OCI-LY3 (cell line): ENCODE data around the gene CFAP157.
A peak's percentile ranks its signal among the peaks of the same experiment; 100 is the strongest.

Experiments used
- H2AFZ ChIP-seq: fragments of 200-600, 300-600 bp; shearing (Covaris generic); 2 replicates; pipeline ENCODE4 v1.6.0; 2014; ENCODE audit warnings: antibody characterized with exemption, low read depth, low read length
- H3K27ac ChIP-seq: fragments of 200-600, 300-600 bp; sonication (generic); 2 replicates; pipeline ENCODE4 v1.5.1; 2014; ENCODE audit warnings: mild to moderate bottlenecking, low read length, moderate library complexity, mixed read lengths
- H3K27me3 ChIP-seq: fragments of 200-600, 300-600 bp; sonication (generic); 2 replicates; pipeline ENCODE4 v1.6.1; 2014; ENCODE audit warnings: low read depth, low read length, mixed read lengths
- H3K36me3 ChIP-seq: fragments of 200-600, 300-600 bp; sonication (generic); replicated peaks from 2 replicates; pipeline ENCODE3; 2014; ENCODE audit warnings: low read depth, low read length, mixed read lengths
- H3K4me1 ChIP-seq: fragments of 300-600, 200-600 bp; sonication (generic); 2 replicates; pipeline ENCODE4 v1.6.1; 2014; ENCODE audit warnings: low read length, mixed read lengths
- H3K4me2 ChIP-seq: fragments of 200-600, 300-600 bp; sonication (generic); 2 replicates; pipeline ENCODE4 v1.6.1; 2014; ENCODE audit warnings: low read length, mixed read lengths
- H3K4me3 ChIP-seq: fragments of 300-600, 200-600 bp; sonication (generic); 2 replicates; pipeline ENCODE4 v1.5.1; 2014; ENCODE audit warnings: antibody characterized with exemption, mild to moderate bottlenecking, low read length, moderate library complexity
- H3K79me2 ChIP-seq: fragments of 300-600, 200-600 bp; shearing (Covaris generic); 2 replicates; pipeline ENCODE4 v1.6.1; 2014; ENCODE audit warnings: mild to moderate bottlenecking, low read length, mixed read lengths
- H3K9ac ChIP-seq: fragments of 300-600, 200-600 bp; shearing (Covaris generic); 2 replicates; pipeline ENCODE4 v1.6.0; 2014; ENCODE audit warnings: mild to moderate bottlenecking, low read length, moderate library complexity
- H3K9me3 ChIP-seq: fragments of 200-600, 300-600 bp; shearing (Covaris generic); 2 replicates; pipeline ENCODE4 v1.6.1; 2014; ENCODE audit warnings: low read length, mixed read lengths; ENCODE audit not compliant: insufficient read depth
- H4K20me1 ChIP-seq: fragments of 200-600, 300-600 bp; sonication (generic); 2 replicates; pipeline ENCODE4 v1.6.1; 2016; ENCODE audit warnings: low read length, mixed read lengths; ENCODE audit not compliant: insufficient read depth
- CTCF ChIP-seq: fragments of 200-600, 300-600 bp; sonication (generic); IDR thresholded peaks from 2 replicates; pipeline ENCODE4 v1.5.1; 2014; ENCODE audit warnings: antibody characterized with exemption, low read length, low read depth
- EZH2phosphoT487 ChIP-seq: fragments of 200-600 bp; shearing (Covaris generic); IDR thresholded peaks from 2 replicates; pipeline ENCODE4 v1.6.1; 2018; ENCODE audit warnings: antibody characterized with exemption, mixed run types, low read depth

Gene CFAP157

DNA sequence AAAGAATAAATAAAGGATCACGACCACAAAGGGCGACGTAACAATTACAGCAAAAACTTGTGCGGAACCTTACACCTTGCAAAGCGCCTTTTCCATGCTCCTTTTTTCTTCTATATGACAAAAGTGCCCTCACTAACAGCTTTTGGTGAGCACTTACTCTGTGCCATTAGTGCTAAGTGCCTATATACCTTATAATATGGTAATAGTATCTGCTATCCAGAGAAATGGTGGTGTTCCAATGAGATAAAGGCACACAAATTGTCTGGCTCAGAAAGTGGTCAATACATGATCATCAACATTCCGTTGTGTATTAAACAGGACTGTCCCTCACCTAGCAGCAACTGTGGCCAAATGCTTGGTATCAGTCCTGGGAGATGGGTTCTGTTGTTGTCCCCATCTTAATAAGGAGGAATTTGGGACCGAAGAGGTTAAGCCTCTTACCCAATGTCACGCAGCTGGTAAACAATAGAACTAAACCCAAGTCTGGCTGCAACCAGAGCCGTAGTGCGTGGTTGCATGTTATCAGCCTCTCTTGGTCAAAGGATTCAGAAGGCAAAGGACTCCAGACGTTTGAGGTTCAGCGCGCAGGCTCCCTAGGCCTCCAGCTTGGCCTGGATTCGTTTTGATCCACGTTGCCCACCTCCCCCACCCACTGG is 28.9 kb downstream of the CFAP157 start:
- peaks cover 19% of the 10 kb centered on the region for H3K36me3 ChIP-seq
- peaks cover 13% of the 10 kb centered on the region for H3K4me1 ChIP-seq

DNA sequence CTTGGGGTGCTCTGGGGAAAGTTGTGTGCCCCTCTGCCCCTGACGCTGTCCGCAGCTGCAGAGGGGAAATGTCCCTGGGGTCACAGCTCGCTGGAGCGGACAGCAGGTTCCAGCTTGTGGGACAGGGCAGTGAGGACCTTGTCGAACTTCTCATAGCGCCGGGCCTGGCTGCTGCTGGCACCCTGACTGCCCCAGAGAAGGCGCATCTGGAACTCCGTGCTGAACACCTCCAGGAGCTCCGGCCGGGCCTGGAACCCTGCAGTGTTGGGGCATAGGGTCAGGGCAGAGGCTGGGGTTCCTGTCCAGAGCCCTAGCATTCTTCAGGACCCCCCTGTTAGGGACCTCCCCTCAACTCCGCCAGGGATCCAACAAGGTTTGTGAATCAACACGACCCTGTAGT is 31.9 kb downstream of the CFAP157 start:
- no peak overlapping the region for H3K27ac ChIP-seq
- no peaks in the 10 kb centered on the region for H3K79me2 ChIP-seq
- no peaks in the 10 kb centered on the region for H3K9me3 ChIP-seq
- H4K20me1 ChIP-seq, result no peaks in the 10 kb centered on the region
- peaks cover 13% of the 10 kb centered on the region for H3K4me1 ChIP-seq
- peaks cover 34% of the 10 kb centered on the region for H3K36me3 ChIP-seq
- TF ChIP-seq CTCF (no peak), EZH2phosphoT487 (no peak)
- H3K4me2 ChIP-seq, result no peak overlapping the region
- H2AFZ ChIP-seq, result no peak overlapping the region
- no peak overlapping the region for H3K4me3 ChIP-seq
- H3K9ac ChIP-seq, result no peak overlapping the region
- H3K27me3 ChIP-seq, result no peaks in the 10 kb centered on the region

More for the DNA sequence above, 28.9 kb downstream of the CFAP157 start:
- no peak overlapping the region for H3K9ac ChIP-seq
- peak overlapping the region; percentile 45 for H3K4me2 ChIP-seq
- H4K20me1 ChIP-seq, result no peaks in the 10 kb centered on the region
- no peaks in the 10 kb centered on the region for H3K79me2 ChIP-seq
- no peaks in the 10 kb centered on the region for H3K27me3 ChIP-seq
- H3K9me3 ChIP-seq, result no peaks in the 10 kb centered on the region
- H2AFZ ChIP-seq, result no peak overlapping the region
- no peak for TF ChIP-seq CTCF
- TF ChIP-seq EZH2phosphoT487, result no peak
- H3K27ac ChIP-seq, result no peak overlapping the region
- H3K4me3 ChIP-seq, result peak overlapping the region; percentile 29

DNA sequence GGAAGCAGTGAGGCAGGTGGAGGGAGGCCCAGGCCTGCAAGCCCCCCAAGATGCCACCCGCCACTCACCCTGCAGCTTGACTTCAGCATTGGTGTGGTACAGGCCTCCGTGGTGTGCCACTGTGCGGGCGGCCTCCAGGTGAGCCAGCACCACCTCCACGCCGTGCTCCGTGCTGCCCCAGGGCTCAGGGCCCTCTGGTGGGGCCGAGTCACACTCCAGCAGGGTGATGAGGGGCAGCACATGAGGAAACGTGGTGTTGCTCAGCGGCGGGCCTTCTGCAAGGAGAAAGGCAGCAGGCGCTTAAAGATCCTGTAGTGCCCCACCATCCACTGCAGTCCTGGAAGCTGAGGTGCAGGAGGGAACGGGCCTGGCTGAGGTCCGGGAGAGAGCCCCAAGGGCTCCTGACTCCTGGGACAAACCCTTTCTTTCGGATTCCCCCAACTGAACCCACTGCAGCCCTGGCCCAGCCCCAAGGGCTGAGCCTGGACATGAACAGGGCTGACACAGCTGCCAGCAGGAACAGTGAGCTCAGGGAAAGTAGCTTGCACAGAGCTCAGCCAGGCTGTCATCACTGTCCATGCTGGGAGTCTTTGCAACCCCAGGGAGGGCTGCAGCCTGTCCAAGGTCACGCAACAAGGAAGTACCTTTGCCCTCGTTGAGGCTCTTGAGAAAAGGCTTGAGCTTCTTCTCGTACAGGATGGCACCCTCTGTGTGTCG is 33.0 kb downstream of the CFAP157 start:
- TF ChIP-seq EZH2phosphoT487 (no peak), CTCF (no peak)
- Histone ChIP-seq H3K4me1 (peaks cover 5% of the 10 kb centered on the region), H3K27me3 (no peaks in the 10 kb centered on the region), H3K9me3 (no peaks in the 10 kb centered on the region), H3K4me3 (no peak overlapping the region), H3K36me3 (peaks cover 38% of the 10 kb centered on the region), H2AFZ (no peak overlapping the region), H3K9ac (no peak overlapping the region), H3K79me2 (no peaks in the 10 kb centered on the region), H3K27ac (no peak overlapping the region), H4K20me1 (no peaks in the 10 kb centered on the region), H3K4me2 (no peak overlapping the region)

DNA sequence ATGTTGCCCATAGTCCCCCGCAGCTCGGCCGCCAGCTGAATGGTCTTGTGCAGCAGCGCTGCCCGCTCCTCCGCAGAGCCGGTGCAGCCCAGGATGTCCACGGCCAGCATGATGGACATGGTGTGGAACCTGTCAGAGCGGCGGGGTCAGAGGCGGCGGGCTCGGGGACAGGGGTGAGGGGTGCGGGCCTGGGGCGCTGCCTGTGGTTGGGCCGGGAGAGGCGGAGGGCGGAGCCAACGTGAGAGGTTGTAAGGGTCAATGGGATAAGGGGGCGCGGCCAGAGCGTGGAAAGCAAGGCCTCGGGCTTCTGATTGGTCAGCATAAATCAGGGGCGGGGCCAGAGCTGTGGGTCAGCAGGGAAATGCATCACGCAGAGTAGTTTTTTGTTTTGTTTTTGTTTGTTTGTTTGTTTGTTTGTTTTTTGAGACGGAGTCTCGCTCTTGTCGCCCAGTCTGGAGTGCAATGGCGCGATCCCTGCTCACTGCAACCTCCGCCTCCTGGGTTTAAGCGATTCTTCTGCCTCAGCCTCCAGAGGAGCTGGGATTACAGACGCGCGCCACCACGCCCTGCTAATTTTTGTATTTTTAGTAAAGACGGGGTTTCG is 35.1 kb downstream of the CFAP157 start:
- Histone ChIP-seq H3K4me3 (no peak overlapping the region), H3K27me3 (no peaks in the 10 kb centered on the region), H4K20me1 (no peaks in the 10 kb centered on the region), H3K4me1 (no peaks in the 10 kb centered on the region), H3K4me2 (no peak overlapping the region), H3K79me2 (no peaks in the 10 kb centered on the region), H2AFZ (no peak overlapping the region), H3K9ac (no peak overlapping the region), H3K36me3 (peaks cover 45% of the 10 kb centered on the region), H3K27ac (no peak overlapping the region), H3K9me3 (no peaks in the 10 kb centered on the region)
- TF ChIP-seq EZH2phosphoT487 (no peak), CTCF (no peak)
